GM23338 (cell line): Measurements from ENCODE around the gene PPHLN1. TPM values are rescaled to one million over a fixed set of nuclear protein-coding genes. Genes with fewer than 3 reads are reported as not detected.
A peak's percentile ranks its signal among the peaks of the same experiment; 100 is the strongest.

ENCODE experiments used
- ATAC-seq: fragments of 200-7000 bp; cut with Tn5 transposase; 3 replicates; pipeline ENCODE4 v1.9.1; 2020
- DNase-seq: peaks from one replicate; pipeline ENCODE4 v3.0.0-alpha.2; 2015; ENCODE audit warnings: low spot score
- H2AFZ ChIP-seq: fragments of 200-600 bp; sonication (generic); 2 replicates; pipeline ENCODE4 v1.8.0; 2016; ENCODE audit warnings: antibody characterized with exemption, mild to moderate bottlenecking, moderate library complexity
- H3F3A ChIP-seq: fragments of 200-600 bp; sonication (generic); replicated peaks from 2 replicates; pipeline ENCODE4 v1.8.0; 2017; ENCODE audit warnings: antibody characterized with exemption, mixed run types, low read depth
- H3K27ac ChIP-seq: fragments of 200-600 bp; sonication (generic); 2 replicates; pipeline ENCODE4 v1.6.1; 2016; ENCODE audit warnings: low read depth
- H3K27me3 ChIP-seq: fragments of 200-600 bp; sonication (generic); 2 replicates; pipeline ENCODE4 v1.8.0; 2016; ENCODE audit warnings: mild to moderate bottlenecking, mixed run types, moderate library complexity; ENCODE audit not compliant: insufficient read depth
- H3K36me3 ChIP-seq: fragments of 200-600 bp; sonication (generic); 2 replicates; pipeline ENCODE4 v1.8.0; 2016; ENCODE audit warnings: mild to moderate bottlenecking; ENCODE audit not compliant: insufficient read depth
- H3K4me1 ChIP-seq: fragments of 200-600 bp; sonication (generic); 2 replicates; pipeline ENCODE4 v1.8.0; 2016; ENCODE audit warnings: mild to moderate bottlenecking, moderate library complexity; ENCODE audit not compliant: insufficient read depth
- H3K4me2 ChIP-seq: fragments of 200-600 bp; sonication (generic); 2 replicates; pipeline ENCODE4 v1.7.1; 2017; ENCODE audit warnings: mixed run types
- H3K4me3 ChIP-seq: fragments of 200-600 bp; sonication (generic); 2 replicates; pipeline ENCODE4 v1.6.1; 2016; ENCODE audit warnings: mixed run types
- H3K79me2 ChIP-seq: fragments of 200-600 bp; sonication (generic); replicated peaks from 2 replicates; pipeline ENCODE4 v1.8.0; 2017; ENCODE audit warnings: mild to moderate bottlenecking; ENCODE audit not compliant: insufficient read depth
- H3K9me2 ChIP-seq: fragments of 200-600 bp; sonication (generic); 2 replicates; pipeline ENCODE4 v1.8.0; 2017; ENCODE audit not compliant: insufficient read depth
- H4K20me1 ChIP-seq: fragments of 200-600 bp; sonication (generic); replicated peaks from 2 replicates; pipeline ENCODE4 v1.8.0; 2017; ENCODE audit warnings: mild to moderate bottlenecking; ENCODE audit not compliant: insufficient read depth
- H3K27ac Mint-ChIP-seq: 2 replicates; pipeline ENCODE4 v1.8.0; 2020; ENCODE audit warnings: inconsistent platforms, mild to moderate bottlenecking, moderate library complexity, mixed read lengths
- H3K27me3 Mint-ChIP-seq: 3 replicates; pipeline ENCODE4 v1.8.0; 2022; ENCODE audit warnings: low read depth, mild to moderate bottlenecking, moderate library complexity, mixed read lengths, inconsistent platforms; ENCODE audit not compliant: insufficient read depth, poor library complexity
- H3K36me3 Mint-ChIP-seq: 3 replicates; pipeline ENCODE4 v1.8.0; 2021; ENCODE audit warnings: low read depth, mild to moderate bottlenecking, inconsistent platforms, moderate library complexity, mixed read lengths
- H3K4me1 Mint-ChIP-seq: 3 replicates; pipeline ENCODE4 v1.8.0; 2020; ENCODE audit warnings: mild to moderate bottlenecking, inconsistent platforms, mixed read lengths
- H3K4me3 Mint-ChIP-seq: 3 replicates; pipeline ENCODE4 v1.8.0; 2021; ENCODE audit warnings: moderate library complexity, mild to moderate bottlenecking, inconsistent platforms, mixed read lengths
- H3K9me3 Mint-ChIP-seq: 3 replicates; pipeline ENCODE4 v1.8.0; 2020; ENCODE audit warnings: moderate library complexity, mild to moderate bottlenecking, inconsistent platforms, mixed read lengths
- CREB1 ChIP-seq: fragments of 250-450 bp; sonication (Bioruptor Pico); IDR thresholded peaks from 2 replicates; pipeline ENCODE4 v1.5.0; 2020; ENCODE audit warnings: low read depth, mild to moderate bottlenecking, moderate library complexity
- CTCF ChIP-seq, 2 experiments: fragments of 200-600 bp in 1 of 2; sonication (generic) in 1 of 2; conservative IDR thresholded peaks; 2 replicates each; pipeline versions ENCODE4 v1.5.1 to v1.6.1; 2016 to 2017; ENCODE audit warnings: antibody characterized with exemption in 2 of 2, low read depth in 2 of 2, mild to moderate bottlenecking in 2 of 2, moderate library complexity in 1 of 2
- ETS1 ChIP-seq: IDR thresholded peaks from 2 replicates; pipeline ENCODE4 v1.6.1; 2016; ENCODE audit warnings: antibody characterized with exemption
- EZH2 ChIP-seq: fragments of 200-600 bp; sonication (generic); IDR thresholded peaks from one replicate; pipeline ENCODE4 v1.8.0; 2017; ENCODE audit warnings: antibody characterized with exemption, mild to moderate bottlenecking, low read depth; ENCODE audit not compliant: unreplicated experiment
- EZH2phosphoT487 ChIP-seq: fragments of 200-600 bp; sonication (generic); IDR thresholded peaks from one replicate; pipeline ENCODE4 v1.8.1; 2018; ENCODE audit warnings: antibody characterized with exemption; ENCODE audit not compliant: unreplicated experiment
- JUNB ChIP-seq: IDR thresholded peaks from one replicate; pipeline ENCODE4 v1.6.1; 2016; ENCODE audit warnings: antibody characterized with exemption; ENCODE audit not compliant: unreplicated experiment
- NANOG ChIP-seq: IDR thresholded peaks from 2 replicates; pipeline ENCODE4 v1.6.1; 2016; ENCODE audit warnings: antibody characterized with exemption, borderline replicate concordance
- POLR2AphosphoS5 ChIP-seq: IDR thresholded peaks from 2 replicates; pipeline ENCODE4 v1.6.1; 2016; ENCODE audit warnings: antibody characterized with exemption, low read depth
- REST ChIP-seq: IDR thresholded peaks from one replicate; pipeline ENCODE4 v1.6.1; 2018; ENCODE audit warnings: antibody characterized with exemption; ENCODE audit not compliant: unreplicated experiment
- STAT1 ChIP-seq: IDR thresholded peaks from one replicate; pipeline ENCODE4 v1.6.1; 2016; ENCODE audit warnings: antibody characterized with exemption; ENCODE audit not compliant: unreplicated experiment
- ZNF114 ChIP-seq: fragments of 250-450 bp; sonication (Bioruptor Pico); IDR thresholded peaks from 2 replicates; pipeline ENCODE4 v1.5.0; 2020; ENCODE audit warnings: mild to moderate bottlenecking, moderate library complexity
- ZNF331 ChIP-seq: fragments of 250-450 bp; sonication (Bioruptor Pico); IDR thresholded peaks from 2 replicates; pipeline ENCODE4 v1.5.0; 2020; ENCODE audit warnings: low read depth, mild to moderate bottlenecking, moderate library complexity
- ZNF462 ChIP-seq: fragments of 250-450 bp; sonication (Bioruptor Pico); IDR thresholded peaks from 2 replicates; pipeline ENCODE4 v1.5.0; 2020; ENCODE audit warnings: mild to moderate bottlenecking, moderate library complexity
- polyA plus RNA-seq: library from polyadenylated mRNA; unstranded; fragments of >200 nt; fragmentation: Nextera tagmentation; extraction: Ambion mirVana; gene quantifications from 2 replicates; pipeline ENCODE4 v1.2.1, GENCODE V29; 2016
- total RNA-seq: library from RNA; depleted of rRNA; stranded (reverse); fragments of >200 nt; shearing (Covaris generic); gene quantifications from 2 replicates; pipeline ENCODE4 v1.2.3, GENCODE V29; 2014

The PPHLN1 gene
- total and polyA plus RNA-seq, 2 experiments from 2014 or later, result 93.0 to 103 TPM

GRCh38 chr12:42442311-42442759 is 116.4 kb downstream of the PPHLN1 start:
- H3K9me3 Mint-ChIP-seq, result peaks cover 10% of the 10 kb centered on the region; the same call in 2 of the 3 replicates
- Histone ChIP-seq H3K4me3 (peak overlapping the region; percentile 29; the same call in 1 of the 2 replicates), H3K4me2 (peak overlapping the region; percentile 62), H3K9me2 (no peaks in the 10 kb centered on the region), H2AFZ (no peak overlapping the region), H4K20me1 (no peaks in the 10 kb centered on the region), H3K27me3 (no peaks in the 10 kb centered on the region), H3K36me3 (no peaks in the 10 kb centered on the region), H3K27ac (peak overlapping the region; percentile 10; the same call in 1 of the 2 replicates), H3F3A (no peaks in the 10 kb centered on the region), H3K4me1 (peaks cover 45% of the 10 kb centered on the region), H3K79me2 (no peaks in the 10 kb centered on the region)
- TF ChIP-seq CTCF (conservative IDR thresholded peaks at IDR 0.05; ENCODE audit: low read depth in 2 of 2), result no peak
- TF ChIP-seq STAT1, result no peak
- TF ChIP-seq EZH2phosphoT487, result no peak
- TF ChIP-seq POLR2AphosphoS5, result no peak
- TF ChIP-seq REST, result no peak
- TF ChIP-seq ZNF114, result no peak
- TF ChIP-seq EZH2, result no peak
- TF ChIP-seq JUNB, result no peak
- TF ChIP-seq CREB1 (CRISPR knock-in tag), result no peak
- TF ChIP-seq ZNF331 (CRISPR knock-in tag), result no peak
- TF ChIP-seq ETS1, result no peak
- no peak for TF ChIP-seq ZNF462
- TF ChIP-seq NANOG, result no peak
- DNase-seq (peak; percentile 56), ATAC-seq (peak; percentile 86)
- H3K27ac Mint-ChIP-seq, result peak overlapping the region; percentile 54; the same call in 1 of the 2 replicates
- H3K4me1 Mint-ChIP-seq, result peaks cover 41% of the 10 kb centered on the region
- H3K27me3 Mint-ChIP-seq, result no peaks in the 10 kb centered on the region
- H3K36me3 Mint-ChIP-seq, result peaks cover 47% of the 10 kb centered on the region
- no peak overlapping the region for H3K4me3 Mint-ChIP-seq
